HG02623 (cell line): ENCODE measurements around the gene WDR82.

ENCODE experiments used
- ATAC-seq: cut with Tn5 transposase; IDR thresholded peaks from one replicate; pipeline ENCODE4 v1.9.1; 2021; ENCODE audit warnings: moderate library complexity; ENCODE audit not compliant: unreplicated experiment

The WDR82 gene

GRCh38 chr3:52210037-52210436 lies 68.4 kb downstream of the WDR82 start:
- ATAC-seq: no peak

DNA sequence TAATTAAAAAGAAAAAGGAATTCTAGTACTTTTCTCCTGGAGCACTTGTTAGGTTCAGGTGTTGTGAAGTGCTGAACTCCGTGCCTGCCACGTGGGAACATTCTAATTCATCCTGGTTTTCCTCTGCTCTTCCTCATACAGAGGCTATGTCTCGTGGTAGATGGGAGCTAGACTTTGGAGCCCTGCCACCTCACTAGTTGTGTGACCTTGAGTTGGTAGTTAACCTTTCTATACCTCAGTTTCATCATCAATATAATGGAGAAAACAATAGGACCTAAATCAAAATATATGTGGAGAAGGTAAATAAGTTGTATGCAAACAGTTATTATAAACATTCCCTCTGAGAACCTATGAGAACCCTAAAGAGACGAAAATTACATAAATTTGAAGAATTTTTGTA lies 69.9 kb downstream of the WDR82 start:
- no peak for ATAC-seq

GRCh38 chr3:52205727-52206372 lies 72.6 kb downstream of the WDR82 start:
- ATAC-seq: no peak
